Ishikawa (cell line): ENCODE results near the gene CERCAM.

Experiments used
- CEBPB ChIP-seq: IDR thresholded peaks from 2 replicates; pipeline ENCODE4 v1.6.1; 2012
- CREB1 ChIP-seq: IDR thresholded peaks from 2 replicates; pipeline ENCODE4 v1.6.1; 2012; ENCODE audit warnings: low read depth
- EGR1 ChIP-seq: IDR thresholded peaks from 2 replicates; pipeline ENCODE4 v1.6.1; 2012
- EP300 ChIP-seq: IDR thresholded peaks from 2 replicates; pipeline ENCODE4 v1.6.1; 2012; ENCODE audit warnings: borderline replicate concordance
- FOXM1 ChIP-seq: IDR thresholded peaks from 2 replicates; pipeline ENCODE4 v1.6.1; 2012; ENCODE audit warnings: low read depth, borderline replicate concordance
- MAX ChIP-seq: IDR thresholded peaks from 2 replicates; pipeline ENCODE4 v1.6.1; 2012
- NFIC ChIP-seq: IDR thresholded peaks from 2 replicates; pipeline ENCODE4 v1.6.1; 2012
- RAD21 ChIP-seq: IDR thresholded peaks from 2 replicates; pipeline ENCODE4 v1.6.1; 2012; ENCODE audit warnings: low read depth
- TAF1 ChIP-seq: IDR thresholded peaks from 2 replicates; pipeline ENCODE4 v1.6.1; 2012; ENCODE audit warnings: low read depth, mild to moderate bottlenecking
- TCF12 ChIP-seq: IDR thresholded peaks from 2 replicates; pipeline ENCODE4 v1.6.1; 2012; ENCODE audit warnings: low read depth
- TEAD4 ChIP-seq: IDR thresholded peaks from 2 replicates; pipeline ENCODE4 v1.6.1; 2012
- USF1 ChIP-seq: IDR thresholded peaks from 2 replicates; pipeline ENCODE4 v1.6.1; 2012
- YY1 ChIP-seq: IDR thresholded peaks from 2 replicates; pipeline ENCODE4 v1.6.1; 2012; ENCODE audit warnings: low read depth
- ZBTB7A ChIP-seq: IDR thresholded peaks from 2 replicates; pipeline ENCODE4 v1.6.1; 2012; ENCODE audit warnings: low read depth
- TF ChIP-seq, protein P1 (sequence below): IDR thresholded peaks from 2 replicates; pipeline ENCODE4 v1.6.1; 2012; ENCODE audit warnings: low read depth, mild to moderate bottlenecking

CERCAM gene

DNA sequence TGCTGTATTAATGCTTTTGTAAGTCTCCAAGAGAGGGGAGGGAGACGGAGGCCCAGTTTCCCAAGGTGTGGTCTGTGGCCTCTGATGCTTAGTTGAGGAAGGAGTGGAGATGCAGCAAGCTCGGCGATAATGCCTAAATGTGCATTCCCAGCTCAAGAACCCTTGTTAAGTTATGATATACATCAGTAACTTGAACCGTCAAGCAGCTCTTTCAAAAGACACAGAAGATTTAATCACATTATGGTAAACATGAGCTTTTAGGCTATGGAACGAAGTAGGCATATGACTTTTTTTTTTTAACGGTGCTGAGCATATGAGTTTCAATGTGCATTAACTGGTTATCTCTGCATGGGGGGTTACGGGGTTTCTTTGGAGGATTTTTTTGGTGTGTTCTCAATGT lies 61.5 kb downstream of the CERCAM start:
- no peak for TF ChIP-seq NFIC
- no peak for TF ChIP-seq TEAD4
- TF ChIP-seq EGR1: no peak
- no peak for TF ChIP-seq FOXM1
- TF ChIP-seq MAX: no peak
- no peak for TF ChIP-seq ZBTB7A
- TF ChIP-seq RAD21: no peak
- no peak for TF ChIP-seq TAF1
- no peak for TF ChIP-seq YY1
- TF ChIP-seq USF1: no peak
- TF ChIP-seq TCF12: no peak
- TF ChIP-seq, protein P1, sequence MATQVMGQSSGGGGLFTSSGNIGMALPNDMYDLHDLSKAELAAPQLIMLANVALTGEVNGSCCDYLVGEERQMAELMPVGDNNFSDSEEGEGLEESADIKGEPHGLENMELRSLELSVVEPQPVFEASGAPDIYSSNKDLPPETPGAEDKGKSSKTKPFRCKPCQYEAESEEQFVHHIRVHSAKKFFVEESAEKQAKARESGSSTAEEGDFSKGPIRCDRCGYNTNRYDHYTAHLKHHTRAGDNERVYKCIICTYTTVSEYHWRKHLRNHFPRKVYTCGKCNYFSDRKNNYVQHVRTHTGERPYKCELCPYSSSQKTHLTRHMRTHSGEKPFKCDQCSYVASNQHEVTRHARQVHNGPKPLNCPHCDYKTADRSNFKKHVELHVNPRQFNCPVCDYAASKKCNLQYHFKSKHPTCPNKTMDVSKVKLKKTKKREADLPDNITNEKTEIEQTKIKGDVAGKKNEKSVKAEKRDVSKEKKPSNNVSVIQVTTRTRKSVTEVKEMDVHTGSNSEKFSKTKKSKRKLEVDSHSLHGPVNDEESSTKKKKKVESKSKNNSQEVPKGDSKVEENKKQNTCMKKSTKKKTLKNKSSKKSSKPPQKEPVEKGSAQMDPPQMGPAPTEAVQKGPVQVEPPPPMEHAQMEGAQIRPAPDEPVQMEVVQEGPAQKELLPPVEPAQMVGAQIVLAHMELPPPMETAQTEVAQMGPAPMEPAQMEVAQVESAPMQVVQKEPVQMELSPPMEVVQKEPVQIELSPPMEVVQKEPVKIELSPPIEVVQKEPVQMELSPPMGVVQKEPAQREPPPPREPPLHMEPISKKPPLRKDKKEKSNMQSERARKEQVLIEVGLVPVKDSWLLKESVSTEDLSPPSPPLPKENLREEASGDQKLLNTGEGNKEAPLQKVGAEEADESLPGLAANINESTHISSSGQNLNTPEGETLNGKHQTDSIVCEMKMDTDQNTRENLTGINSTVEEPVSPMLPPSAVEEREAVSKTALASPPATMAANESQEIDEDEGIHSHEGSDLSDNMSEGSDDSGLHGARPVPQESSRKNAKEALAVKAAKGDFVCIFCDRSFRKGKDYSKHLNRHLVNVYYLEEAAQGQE: no peak
- no peak for TF ChIP-seq EP300
- no peak for TF ChIP-seq CREB1
- no peak for TF ChIP-seq CEBPB

DNA sequence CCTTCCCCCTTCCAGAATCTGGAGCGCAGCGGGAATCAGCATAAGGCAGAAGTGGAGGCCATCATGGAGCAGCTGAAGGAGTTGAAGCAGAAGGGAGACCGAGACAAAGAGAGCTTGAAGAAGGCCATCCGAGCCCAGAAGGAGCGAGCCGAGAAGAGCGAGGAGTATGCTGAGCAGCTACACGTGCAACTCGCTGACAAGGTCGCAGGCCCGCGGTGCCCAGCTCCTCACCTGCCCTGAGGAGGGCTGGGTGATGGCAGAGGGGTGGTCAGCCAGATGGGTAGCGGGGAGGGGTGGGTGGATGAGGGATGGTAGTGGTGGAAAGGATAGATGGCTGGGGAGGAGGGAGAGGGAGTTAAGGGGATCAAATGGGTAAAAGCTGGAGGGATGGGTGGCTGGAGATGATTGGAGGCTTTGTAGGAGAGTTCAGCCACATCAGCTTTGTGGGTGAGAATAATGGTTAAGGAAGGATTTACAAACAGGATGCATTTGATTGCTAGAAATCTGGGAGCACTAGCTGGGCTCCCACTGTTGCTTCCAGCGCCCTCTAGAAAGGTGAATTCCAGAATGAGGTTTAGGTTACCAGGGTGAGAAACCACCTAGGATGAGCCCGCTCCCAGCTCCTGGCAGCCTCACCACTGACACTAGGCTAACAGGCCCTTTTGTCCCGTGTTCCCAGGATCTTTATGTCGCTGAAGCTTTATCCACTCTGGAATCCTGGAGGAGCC lies 64.2 kb downstream of the CERCAM start:
- TF ChIP-seq CEBPB (no peak), YY1 (no peak), FOXM1 (no peak), MAX (no peak), TCF12 (no peak), ZBTB7A (no peak), CREB1 (no peak), NFIC (no peak), TEAD4 (no peak), RAD21 (no peak), EP300 (no peak), TAF1 (no peak), USF1 (no peak)
- TF ChIP-seq, protein P1: no peak

DNA sequence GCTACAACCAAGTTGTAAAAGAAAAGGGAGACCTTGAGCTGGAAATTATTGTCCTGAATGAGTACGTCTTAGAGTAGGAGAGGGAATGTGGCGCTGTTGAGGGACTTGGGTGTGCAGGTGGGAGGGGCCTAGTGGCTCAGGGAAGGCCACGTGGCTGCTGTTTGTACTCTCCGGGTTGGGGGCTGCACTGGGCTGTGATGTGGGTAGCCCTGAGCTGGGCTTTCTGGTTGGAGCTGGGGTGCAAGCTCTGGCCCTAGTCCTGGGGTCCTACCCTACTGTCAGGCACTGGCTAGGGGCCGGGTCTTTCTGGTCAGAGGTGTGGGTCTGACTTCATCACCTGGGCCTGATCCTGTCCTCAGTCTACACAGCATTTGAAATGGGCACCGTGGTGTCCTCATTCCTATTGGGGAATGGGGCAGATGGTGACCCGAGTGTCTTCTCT lies 64.8 kb downstream of the CERCAM start:
- TF ChIP-seq EGR1: no peak
- TF ChIP-seq CREB1: no peak
- no peak for TF ChIP-seq CEBPB
- no peak for TF ChIP-seq TCF12
- TF ChIP-seq NFIC: no peak
- TF ChIP-seq USF1: no peak

DNA sequence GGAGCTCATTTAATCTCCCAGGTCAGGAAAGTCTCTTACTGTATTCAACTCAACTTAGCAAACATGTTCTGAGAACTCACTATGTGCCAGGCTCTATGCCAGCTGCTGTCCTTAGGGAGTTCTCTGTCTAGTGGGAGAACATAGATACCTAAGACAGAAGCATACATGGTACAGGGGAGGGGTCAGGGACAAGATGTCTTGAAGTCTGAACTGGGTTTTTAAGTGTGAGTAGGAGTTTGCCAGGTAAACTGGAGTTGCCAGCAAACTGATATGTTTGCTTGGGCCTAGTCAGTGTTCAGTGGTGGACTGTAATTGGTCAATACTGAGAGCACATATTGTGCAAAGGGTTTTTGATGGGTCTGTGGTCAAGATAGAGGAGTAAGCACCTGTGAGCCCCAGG lies 65.5 kb downstream of the CERCAM start:
- no peak for TF ChIP-seq CREB1
- no peak for TF ChIP-seq TCF12
- TF ChIP-seq NFIC: no peak
- TF ChIP-seq TAF1: no peak
- TF ChIP-seq MAX: no peak
- TF ChIP-seq USF1: no peak
- no peak for TF ChIP-seq EP300
- TF ChIP-seq YY1: no peak
- TF ChIP-seq ZBTB7A: no peak
- TF ChIP-seq, protein P1: no peak
